Posterior cingulate gyrus (tissue), 11 donors: ENCODE results near the gene ETHE1.
A peak's percentile ranks its signal among the peaks of the same experiment; 100 is the strongest.
"Not testable (repeated sequence)": the region's sequence is repeated elsewhere in the genome, so short reads cannot be mapped to it uniquely, and the experiment has no call there.

Experiments
- DNase-seq, 10 donors: peaks; one replicate each; pipeline versions ENCODE4 v3.0.0 to v3.0.0-alpha.2; 2020 to 2021; ENCODE audit warnings: mixed read lengths in 3 of 10
- intact Hi-C: fragments of 100-400 bp; cut with DNase I; formaldehyde crosslinking; loops from one replicate; pipeline ENCODE4 v1.15.1; 2023

The ETHE1 gene

DNA sequence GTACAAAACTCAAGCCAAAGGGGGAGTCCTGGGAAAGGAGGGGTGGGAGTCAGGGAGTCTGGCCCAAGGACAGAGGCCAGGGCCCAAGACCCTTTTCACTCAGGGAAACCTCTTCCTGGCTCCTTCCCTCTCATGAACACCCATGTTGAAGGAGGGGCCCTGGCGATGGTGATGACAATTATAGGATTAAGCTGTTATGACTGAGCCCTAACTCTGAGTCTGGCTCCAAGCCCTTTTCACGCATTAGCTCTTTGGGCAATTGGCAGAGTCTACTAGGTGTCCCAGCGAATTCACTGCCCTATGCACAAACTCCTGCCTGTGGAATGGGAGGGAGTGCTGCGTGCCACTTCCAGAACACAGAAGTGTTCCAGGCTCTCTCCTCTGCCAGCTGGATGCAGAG is 26.7 kb upstream of the ETHE1 start:
- intact Hi-C loops: loop anchor here (2.0 kb wide), 1 partner anchor 99 kb away; no protein-coding TSS in a partner anchor
- peak in 1 of 10 donors; percentile 6 for DNase-seq

GRCh38 chr19:43552616-43553015 is 25.6 kb upstream of the ETHE1 start:
- intact Hi-C loops: no loop called here
- peak in 2 of 10 donors; percentile 40 to 53 for DNase-seq

- DNase-seq: peak in 1 of 10 donors; percentile 67
- intact Hi-C loops: no loop called here
Observed at GRCh38 chr19:43552198-43552450, 25.1 kb upstream of the ETHE1 start.

- intact Hi-C loops: no loop called here
- DNase-seq: peak in 3 of 10 donors; percentile 32 to 44 (median 44)
Observed at GRCh38 chr19:43551399-43552197, 24.6 kb upstream of the ETHE1 start.

DNA sequence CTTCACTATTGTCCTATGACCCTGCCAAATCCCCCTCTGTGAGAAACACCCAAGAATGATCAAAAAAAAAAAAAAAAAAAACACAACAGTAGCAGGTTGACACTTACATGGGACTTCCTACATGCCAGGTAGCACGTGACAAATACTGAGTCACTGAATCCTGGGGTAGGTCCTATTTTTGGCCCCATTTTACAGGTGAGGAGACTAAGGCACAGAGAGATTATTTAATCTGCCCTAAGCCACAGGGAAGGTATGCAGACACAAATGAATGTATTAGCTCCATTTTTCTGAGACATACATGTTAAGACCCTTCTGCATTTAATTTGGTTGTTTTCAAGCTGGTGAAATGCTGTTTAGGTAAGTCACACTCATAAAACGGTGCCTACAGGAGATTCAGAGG is 21.7 kb upstream of the ETHE1 start:
- intact Hi-C loops: no loop called here
- DNase-seq: no peak

DNA sequence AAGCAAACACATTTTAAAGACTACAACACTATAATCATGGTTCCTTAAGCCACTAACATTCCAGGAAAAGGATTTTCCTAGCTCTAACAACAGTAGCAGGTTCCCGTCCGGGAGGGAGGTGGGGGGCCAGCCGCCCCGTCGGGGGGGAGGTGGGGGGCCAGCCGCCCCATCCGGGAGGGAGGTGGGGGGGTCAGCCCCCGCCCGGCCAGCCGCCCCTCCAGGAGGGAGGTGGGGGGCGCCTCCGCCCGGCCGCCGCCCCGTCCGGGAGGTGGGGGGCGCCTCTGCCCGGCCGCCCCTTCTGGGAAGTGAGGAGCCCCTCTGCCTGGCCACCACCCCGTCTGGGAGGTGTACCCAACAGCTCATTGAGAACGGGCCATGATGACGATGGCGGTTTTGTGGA is 20.9 kb upstream of the ETHE1 start:
- DNase-seq: peak in 1 of 10 donors; percentile 7
- intact Hi-C loops: not testable (repeated sequence)

DNA sequence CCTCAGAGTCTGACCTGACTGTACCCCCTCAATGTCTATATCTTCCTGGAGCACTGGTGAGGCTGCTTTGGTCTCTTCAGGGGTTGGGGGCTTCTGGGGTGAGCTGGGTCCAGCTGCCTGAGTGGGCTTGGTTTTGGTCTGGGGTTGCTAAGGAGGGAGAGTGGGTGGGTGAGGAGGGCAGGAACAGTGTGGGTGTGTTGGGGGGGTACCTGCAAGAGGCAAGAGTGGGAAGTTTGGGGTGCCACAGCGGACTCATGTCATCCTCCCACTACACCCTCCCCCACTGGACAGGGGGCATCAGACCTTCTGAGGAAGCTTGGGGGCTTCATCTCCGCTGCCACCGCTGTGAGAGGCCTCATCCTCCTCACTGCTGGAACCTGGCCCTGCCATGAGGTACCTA is 19.6 kb upstream of the ETHE1 start:
- intact Hi-C loops: no loop called here
- DNase-seq: peak in 1 of 10 donors; percentile 73

- intact Hi-C loops: no loop called here
- peak in 2 of 10 donors; percentile 53 to 67 for DNase-seq
Observed at GRCh38 chr19:43545981-43546380, 19.0 kb upstream of the ETHE1 start.

GRCh38 chr19:43545276-43545675 is 18.3 kb upstream of the ETHE1 start:
- DNase-seq: peak in 2 of 10 donors; percentile 39 to 55
- intact Hi-C loops: no loop called here

GRCh38 chr19:43544077-43544476 is 17.1 kb upstream of the ETHE1 start:
- DNase-seq: peak in 2 of 10 donors; percentile 38 to 46

GRCh38 chr19:43541920-43542650 is 15.1 kb upstream of the ETHE1 start:
- peak in 2 of 10 donors; percentile 5 to 25 for DNase-seq
- intact Hi-C loops: no loop called here

More at GRCh38 chr19:43544077-43544476, 17.1 kb upstream of the ETHE1 start:
- intact Hi-C loops: no loop called here

GRCh38 chr19:43540381-43540780 is 13.4 kb upstream of the ETHE1 start:
- peak in 1 of 10 donors; percentile 18 for DNase-seq

DNA sequence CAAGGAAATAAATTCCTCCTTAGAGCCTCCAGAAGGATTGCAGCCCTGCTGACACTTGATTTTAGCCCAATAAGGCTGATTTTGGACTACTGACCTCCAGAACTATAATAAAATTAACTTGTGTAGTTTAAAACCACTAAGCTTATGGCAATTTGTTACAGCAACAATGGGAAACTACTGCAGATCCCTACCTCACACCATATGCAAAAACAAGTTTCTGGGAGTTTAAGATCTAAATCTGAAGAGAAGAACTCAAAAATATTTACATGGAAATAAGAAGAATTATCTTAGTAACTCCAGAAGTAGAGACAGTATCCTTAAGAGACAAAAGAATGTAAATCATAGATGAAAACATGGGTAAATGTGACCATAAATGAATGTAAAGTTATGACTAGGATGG is 11.9 kb upstream of the ETHE1 start:
- intact Hi-C loops: loop anchor here (5.0 to 10.0 kb wide), 2 partner anchors 58 to 246 kb away; partner anchors contain the start of genes IRGQ, KCNN4 and ZNF576
- DNase-seq: no peak

More at GRCh38 chr19:43540381-43540780, 13.4 kb upstream of the ETHE1 start:
- intact Hi-C loops: no loop called here

GRCh38 chr19:43534816-43535761 is 8.1 kb upstream of the ETHE1 start:
- peak; percentile 51 to 96 (median 70) for DNase-seq
- intact Hi-C loops: loop anchor here (5.0 to 10.0 kb wide), 2 partner anchors 62 to 250 kb away; partner anchors contain the start of genes IRGQ, KCNN4 and ZNF576

DNA sequence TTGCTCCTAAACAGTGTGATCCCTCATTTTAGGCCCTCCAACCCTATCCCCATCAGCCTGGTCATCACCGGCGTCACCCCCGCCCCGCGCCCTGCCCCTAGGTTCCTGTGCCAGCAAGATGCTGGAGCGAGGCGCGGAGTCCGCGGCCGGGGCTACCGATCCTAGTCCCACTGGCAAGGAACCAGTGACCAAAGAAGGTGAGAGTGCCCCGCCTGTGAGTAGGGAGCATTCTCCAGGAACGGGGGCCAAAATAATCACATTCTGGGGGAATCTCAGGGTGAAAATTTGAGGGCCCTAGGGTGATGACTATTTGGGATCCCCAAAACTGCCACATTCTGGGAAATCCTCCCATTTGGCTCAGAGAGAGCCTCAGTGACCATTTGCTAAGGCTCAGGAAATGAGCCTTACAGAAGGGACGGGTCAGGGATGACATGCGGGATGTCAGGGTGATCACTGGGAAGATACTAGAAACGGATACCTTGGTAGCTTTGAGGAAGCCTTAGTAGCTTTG is 7.4 kb upstream of the ETHE1 start:
- DNase-seq: no peak
- intact Hi-C loops: loop anchor here (10.0 kb wide), 1 partner anchor 250 kb away; the partner anchor contains the start of gene KCNN4

DNA sequence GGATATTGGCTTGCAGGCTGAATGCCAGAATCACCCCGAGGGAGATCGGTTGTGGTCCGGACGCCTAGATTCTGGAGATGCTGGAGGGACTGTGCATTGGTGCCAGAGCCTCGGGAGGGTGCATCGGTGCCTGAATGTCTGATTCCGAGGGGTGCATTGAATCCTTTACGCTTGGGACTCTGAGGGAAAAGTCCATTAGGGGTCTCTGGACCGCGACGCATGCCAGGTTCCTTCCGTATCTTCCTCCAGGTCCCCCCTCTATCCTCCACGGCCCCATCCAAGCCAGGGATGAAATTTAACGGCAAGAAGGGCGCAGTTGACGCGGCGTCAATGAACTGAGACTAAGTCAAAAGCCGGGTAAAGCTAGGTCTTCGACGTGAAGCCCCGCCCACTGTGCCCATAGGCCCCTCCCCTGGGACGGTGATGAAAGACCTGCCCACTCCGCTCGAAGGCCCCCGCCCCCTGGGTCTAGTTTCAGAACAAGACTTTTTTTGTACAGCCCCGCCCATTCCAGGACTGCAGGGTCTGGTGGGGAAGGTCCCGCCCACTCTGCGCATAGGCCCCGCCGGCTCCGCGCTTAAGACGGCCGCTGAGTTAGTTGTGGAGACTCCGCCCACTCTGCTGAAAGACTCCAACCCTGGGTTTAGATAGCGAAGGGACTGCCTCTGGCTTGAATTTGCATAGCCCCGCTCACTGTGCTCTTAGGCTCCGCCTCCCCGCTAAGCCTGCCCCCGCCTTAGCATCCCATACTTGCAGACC is 6.7 kb upstream of the ETHE1 start:
- DNase-seq: peak; percentile 85 to 99 (median 92)
- intact Hi-C loops: loop anchor here (10.0 kb wide), 1 partner anchor 251 kb away; the partner anchor contains the start of gene KCNN4

GRCh38 chr19:43532962-43533545 is 6.1 kb upstream of the ETHE1 start, which contains the start of gene ZNF575:
TSS of gene ZNF575 (plus strand) at chr19:43533188. CDS start at chr19:43534423, 1,235 bp downstream.
- intact Hi-C loops: loop anchor here (10.0 kb wide), 1 partner anchor 252 kb away; the partner anchor contains the start of gene KCNN4
- peak; percentile 83 to 99 (median 92) for DNase-seq

GRCh38 chr19:43532571-43532961 is 5.6 kb upstream of the ETHE1 start:
- intact Hi-C loops: loop anchor here (10.0 kb wide), 1 partner anchor 252 kb away; the partner anchor contains the start of gene KCNN4
- peak in 6 of 10 donors; percentile 29 to 86 (median 54) for DNase-seq
